Measurements from ENCODE around the gene GAS2.
A peak's percentile ranks its signal among the peaks of the same experiment; 100 is the strongest.

DNA sequence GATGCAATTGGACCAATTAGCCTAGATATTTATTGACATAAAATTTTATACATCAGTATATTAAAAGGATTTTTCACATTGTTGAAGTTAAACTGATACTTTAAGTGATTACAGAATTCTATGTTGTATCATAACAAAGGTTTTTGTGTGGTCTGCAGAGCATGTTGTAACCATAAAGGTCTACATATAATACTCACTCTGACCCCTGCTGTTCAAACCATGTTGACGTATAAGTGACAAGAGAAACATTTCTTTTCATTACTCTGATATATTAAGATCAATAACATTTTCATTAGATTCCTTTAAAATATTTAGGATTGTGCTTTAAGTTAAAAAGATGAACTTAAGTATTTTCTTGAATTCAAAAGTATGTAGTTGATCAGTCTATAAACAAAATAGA lies 63.9 kb downstream of the GAS2 start:
- TF ChIP-seq, protein P1, sequence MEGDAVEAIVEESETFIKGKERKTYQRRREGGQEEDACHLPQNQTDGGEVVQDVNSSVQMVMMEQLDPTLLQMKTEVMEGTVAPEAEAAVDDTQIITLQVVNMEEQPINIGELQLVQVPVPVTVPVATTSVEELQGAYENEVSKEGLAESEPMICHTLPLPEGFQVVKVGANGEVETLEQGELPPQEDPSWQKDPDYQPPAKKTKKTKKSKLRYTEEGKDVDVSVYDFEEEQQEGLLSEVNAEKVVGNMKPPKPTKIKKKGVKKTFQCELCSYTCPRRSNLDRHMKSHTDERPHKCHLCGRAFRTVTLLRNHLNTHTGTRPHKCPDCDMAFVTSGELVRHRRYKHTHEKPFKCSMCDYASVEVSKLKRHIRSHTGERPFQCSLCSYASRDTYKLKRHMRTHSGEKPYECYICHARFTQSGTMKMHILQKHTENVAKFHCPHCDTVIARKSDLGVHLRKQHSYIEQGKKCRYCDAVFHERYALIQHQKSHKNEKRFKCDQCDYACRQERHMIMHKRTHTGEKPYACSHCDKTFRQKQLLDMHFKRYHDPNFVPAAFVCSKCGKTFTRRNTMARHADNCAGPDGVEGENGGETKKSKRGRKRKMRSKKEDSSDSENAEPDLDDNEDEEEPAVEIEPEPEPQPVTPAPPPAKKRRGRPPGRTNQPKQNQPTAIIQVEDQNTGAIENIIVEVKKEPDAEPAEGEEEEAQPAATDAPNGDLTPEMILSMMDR (IDR thresholded peaks at IDR 0.05), result peak in 11 of 12 donors; percentile 5 to 55 (median 37)
- TF ChIP-seq POLR2A (IDR thresholded peaks at IDR 0.05), result no peak
